Lower lobe of right lung (tissue), 2 donors: Measurements from ENCODE around the gene TENM4. TPM values are rescaled to one million over a fixed set of nuclear protein-coding genes. Genes with fewer than 3 reads are reported as not detected.

Source experiments
- ATAC-seq, 2 donors: fragments of 200-7000 bp; cut with Tn5 transposase; one replicate each; pipeline ENCODE4 v1.9.1; 2020 to 2022; ENCODE audit warnings: mild to moderate bottlenecking in 2 of 2, moderate library complexity in 2 of 2
- DNase-seq: peaks from one replicate; pipeline ENCODE4 v3.0.0-alpha.2; 2020
- H3K27ac ChIP-seq: fragments of 200-600 bp; one replicate; pipeline ENCODE4 v1.8.0; 2022
- H3K27me3 ChIP-seq: fragments of 200-600 bp; one replicate; pipeline ENCODE4 v1.8.0; 2022; ENCODE audit warnings: low read depth
- H3K36me3 ChIP-seq: fragments of 200-600 bp; one replicate; pipeline ENCODE4 v1.8.0; 2022; ENCODE audit warnings: mild to moderate bottlenecking
- H3K4me1 ChIP-seq: fragments of 200-600 bp; one replicate; pipeline ENCODE4 v1.8.0; 2022
- H3K4me3 ChIP-seq: fragments of 200-600 bp; one replicate; pipeline ENCODE4 v1.8.0; 2022; ENCODE audit warnings: mild to moderate bottlenecking
- H3K9me3 ChIP-seq: fragments of 200-600 bp; one replicate; pipeline ENCODE4 v1.8.0; 2022
- CTCF ChIP-seq: fragments of 200-600 bp; IDR thresholded peaks from one replicate; pipeline ENCODE4 v1.8.0; 2022; ENCODE audit warnings: antibody characterized with exemption, mild to moderate bottlenecking
- intact Hi-C: fragments of 100-400 bp; cut with DNase I; formaldehyde crosslinking; loops from one replicate; pipeline ENCODE4 v1.11.0; 2022
- total RNA-seq: library from RNA; stranded (reverse); fragmentation: NEBNext Ultra II Directional; extraction: Animal tissue kit (Norgen Biotek cat#: 25700); gene quantifications from one replicate; pipeline ENCODE4 v1.2.1, GENCODE V29; 2021
- donor health status: DM: no; HTN: yes; CAD: no; lungs with severe emphysema.

Gene TENM4
- total RNA-seq, 1 donor from 2014 or later: 1.1 TPM

GRCh38 chr11:78767027-78767932 lies 673.5 kb downstream of the TENM4 start:
- H3K36me3 ChIP-seq: no peaks in the 10 kb centered on the region
- intact Hi-C loops: no loop called here
- no peaks in the 10 kb centered on the region for H3K27me3 ChIP-seq
- DNase-seq (no peak), ATAC-seq (no peak)
- no peak overlapping the region for H3K4me3 ChIP-seq
- TF ChIP-seq CTCF: no peak
- no peaks in the 10 kb centered on the region for H3K4me1 ChIP-seq
- H3K27ac ChIP-seq: no peak overlapping the region
- no peaks in the 10 kb centered on the region for H3K9me3 ChIP-seq

- H3K27ac ChIP-seq: no peak overlapping the region
- ATAC-seq (no peak), DNase-seq (no peak)
- TF ChIP-seq CTCF: no peak
- intact Hi-C loops: no loop called here
- H3K4me1 ChIP-seq: no peaks in the 10 kb centered on the region
- H3K4me3 ChIP-seq: no peak overlapping the region
- no peaks in the 10 kb centered on the region for H3K27me3 ChIP-seq
- no peaks in the 10 kb centered on the region for H3K36me3 ChIP-seq
- H3K9me3 ChIP-seq: no peaks in the 10 kb centered on the region
Measured at GRCh38 chr11:78764946-78765345, 675.9 kb downstream of the TENM4 start.

GRCh38 chr11:78763664-78764063 lies 677.2 kb downstream of the TENM4 start:
- H3K9me3 ChIP-seq: no peaks in the 10 kb centered on the region
- TF ChIP-seq CTCF: peak; percentile 13
- H3K36me3 ChIP-seq: no peaks in the 10 kb centered on the region
- no peaks in the 10 kb centered on the region for H3K27me3 ChIP-seq
- no peaks in the 10 kb centered on the region for H3K4me1 ChIP-seq
- peak; percentile 85 for ATAC-seq
- no peak overlapping the region for H3K4me3 ChIP-seq
- intact Hi-C loops: no loop called here
- DNase-seq: no peak
- no peak overlapping the region for H3K27ac ChIP-seq

GRCh38 chr11:78762105-78762504 lies 678.7 kb downstream of the TENM4 start:
- ATAC-seq (no peak), DNase-seq (no peak)
- no peak overlapping the region for H3K4me3 ChIP-seq
- H3K4me1 ChIP-seq: no peaks in the 10 kb centered on the region
- H3K36me3 ChIP-seq: no peaks in the 10 kb centered on the region
- no peak overlapping the region for H3K27ac ChIP-seq
- no peak for TF ChIP-seq CTCF
- H3K27me3 ChIP-seq: no peaks in the 10 kb centered on the region
- H3K9me3 ChIP-seq: no peaks in the 10 kb centered on the region
- intact Hi-C loops: no loop called here

GRCh38 chr11:78759071-78759470 lies 681.8 kb downstream of the TENM4 start:
- Histone ChIP-seq H3K27me3 (no peaks in the 10 kb centered on the region), H3K9me3 (no peaks in the 10 kb centered on the region), H3K27ac (no peak overlapping the region), H3K4me3 (no peak overlapping the region), H3K36me3 (no peaks in the 10 kb centered on the region), H3K4me1 (no peaks in the 10 kb centered on the region)
- intact Hi-C loops: no loop called here
- DNase-seq (no peak), ATAC-seq (no peak)
- TF ChIP-seq CTCF: no peak
